ENCODE results near the gene TLE6. TPM values are rescaled to one million over a fixed set of nuclear protein-coding genes. Genes with fewer than 3 reads are reported as not detected.
"Not testable (repeated sequence)": the region's sequence is repeated elsewhere in the genome, so short reads cannot be mapped to it uniquely, and the experiment has no call there.

TLE6 gene
- total and polyA plus RNA-seq, 2 donors from 2014 or later: 3.7 to 5.2 TPM

GRCh38 chr19:2989236-2989946 is 12.0 kb downstream of the TLE6 start:
- no peak for TF ChIP-seq CTCF (IDR thresholded peaks at IDR 0.05; ENCODE audit: borderline replicate concordance, extremely low read depth, insufficient read depth)
- no peak overlapping the region for H3K27ac ChIP-seq (ENCODE audit: low read depth in 2 of 2, low read length in 2 of 2)
- H3K9me3 ChIP-seq (ENCODE audit: control insufficient read depth in 2 of 3, insufficient read depth in 1 of 3, low read length in 3 of 3): no peaks in the 10 kb centered on the region
- no peaks in the 10 kb centered on the region for H3K27me3 ChIP-seq (ENCODE audit: control insufficient read depth, insufficient read depth, low read length)
- intact Hi-C loops (cut with DNase I): no loop called here
- peaks cover 0 to 3% (median 0%) of the 10 kb centered on the region in 3 donors for H3K4me1 ChIP-seq (ENCODE audit: control insufficient read depth in 2 of 3, insufficient read depth in 2 of 3, low read depth in 1 of 3, low read length in 3 of 3)
- H3K36me3 ChIP-seq (ENCODE audit: control insufficient read depth in 2 of 3, insufficient read depth in 3 of 3, low read length in 3 of 3): no peaks in the 10 kb centered on the region
- no peak overlapping the region for H3K9ac ChIP-seq (ENCODE audit: low read length in 3 of 3)
- FAIRE-seq (no peak), DNase-seq (no peak)
- no peak overlapping the region for H3K4me3 ChIP-seq (ENCODE audit: low read length in 3 of 3)

GRCh38 chr19:2992333-2992732 is 15.0 kb downstream of the TLE6 start:
- FAIRE-seq; intact Hi-C loops (cut with DNase I): not testable (repeated sequence)

GRCh38 chr19:2992958-2993357 is 15.6 kb downstream of the TLE6 start:
- Histone ChIP-seq H3K27me3 (ENCODE audit: control insufficient read depth, insufficient read depth, low read length) (no peaks in the 10 kb centered on the region), H3K9ac (ENCODE audit: low read length in 3 of 3) (no peak overlapping the region), H3K4me1 (ENCODE audit: control insufficient read depth in 2 of 3, insufficient read depth in 2 of 3, low read depth in 1 of 3, low read length in 3 of 3) (no peaks in the 10 kb centered on the region), H3K36me3 (ENCODE audit: control insufficient read depth in 2 of 3, insufficient read depth in 3 of 3, low read length in 3 of 3) (peaks cover 0 to 4% (median 0%) of the 10 kb centered on the region in 3 donors), H3K4me3 (ENCODE audit: low read length in 3 of 3) (no peak overlapping the region), H3K9me3 (ENCODE audit: control insufficient read depth in 2 of 3, insufficient read depth in 1 of 3, low read length in 3 of 3) (no peaks in the 10 kb centered on the region), H3K27ac (ENCODE audit: low read depth in 2 of 2, low read length in 2 of 2) (no peak overlapping the region)
- DNase-seq: no peak
- intact Hi-C loops (cut with DNase I): no loop called here
- FAIRE-seq: no peak
- TF ChIP-seq CTCF (IDR thresholded peaks at IDR 0.05; ENCODE audit: borderline replicate concordance, extremely low read depth, insufficient read depth): no peak

More at GRCh38 chr19:2992333-2992732, 15.0 kb downstream of the TLE6 start:
- H3K9ac ChIP-seq (ENCODE audit: low read length in 3 of 3); DNase-seq; H3K27me3 ChIP-seq (ENCODE audit: control insufficient read depth, insufficient read depth, low read length); H3K27ac ChIP-seq (ENCODE audit: low read depth in 2 of 2, low read length in 2 of 2); H3K4me1 ChIP-seq (ENCODE audit: control insufficient read depth in 2 of 3, insufficient read depth in 2 of 3, low read depth in 1 of 3, low read length in 3 of 3); H3K4me3 ChIP-seq (ENCODE audit: low read length in 3 of 3); H3K36me3 ChIP-seq (ENCODE audit: control insufficient read depth in 2 of 3, insufficient read depth in 3 of 3, low read length in 3 of 3); H3K9me3 ChIP-seq (ENCODE audit: control insufficient read depth in 2 of 3, insufficient read depth in 1 of 3, low read length in 3 of 3): not testable (repeated sequence)

GRCh38 chr19:2993579-2993978 is 16.2 kb downstream of the TLE6 start:
- TF ChIP-seq CTCF (IDR thresholded peaks at IDR 0.05; ENCODE audit: borderline replicate concordance, extremely low read depth, insufficient read depth): no peak
- no peak for FAIRE-seq

More at GRCh38 chr19:2993579-2993978, 16.2 kb downstream of the TLE6 start:
- peaks cover 0 to 4% (median 0%) of the 10 kb centered on the region in 3 donors for H3K36me3 ChIP-seq (ENCODE audit: control insufficient read depth in 2 of 3, insufficient read depth in 3 of 3, low read length in 3 of 3)
- H3K9me3 ChIP-seq (ENCODE audit: control insufficient read depth in 2 of 3, insufficient read depth in 1 of 3, low read length in 3 of 3): no peaks in the 10 kb centered on the region
- no peak overlapping the region for H3K27ac ChIP-seq (ENCODE audit: low read depth in 2 of 2, low read length in 2 of 2)
- no peaks in the 10 kb centered on the region for H3K4me1 ChIP-seq (ENCODE audit: control insufficient read depth in 2 of 3, insufficient read depth in 2 of 3, low read depth in 1 of 3, low read length in 3 of 3)
- no peak overlapping the region for H3K4me3 ChIP-seq (ENCODE audit: low read length in 3 of 3)
- no peak overlapping the region for H3K9ac ChIP-seq (ENCODE audit: low read length in 3 of 3)
- no peak for DNase-seq
- H3K27me3 ChIP-seq (ENCODE audit: control insufficient read depth, insufficient read depth, low read length): no peaks in the 10 kb centered on the region
- intact Hi-C loops (cut with DNase I): no loop called here
